Duodenal mucosa (tissue), 2 donors: ENCODE data around the gene NPAS1.
A peak's percentile ranks its signal among the peaks of the same experiment; 100 is the strongest.

Source experiments
- H3K27ac ChIP-seq: one replicate; pipeline ENCODE4 v1.7.0; 2013; ENCODE audit warnings: low read depth, low read length
- H3K27me3 ChIP-seq, 2 donors: one replicate each; pipeline ENCODE4 v1.7.0; 2013; ENCODE audit warnings: low read length in 2 of 2, control low read depth in 1 of 2; ENCODE audit not compliant: insufficient read depth in 2 of 2, control insufficient read depth in 1 of 2
- H3K36me3 ChIP-seq, 2 donors: one replicate each; pipeline ENCODE4 v1.7.0; 2013; ENCODE audit warnings: low read length in 2 of 2, control low read depth in 1 of 2; ENCODE audit not compliant: insufficient read depth in 2 of 2, control insufficient read depth in 1 of 2
- H3K4me1 ChIP-seq, 2 donors: one replicate each; pipeline ENCODE4 v1.7.0; 2013; ENCODE audit warnings: low read length in 2 of 2, control low read depth in 1 of 2; ENCODE audit not compliant: insufficient read depth in 2 of 2, control insufficient read depth in 1 of 2
- H3K4me3 ChIP-seq, 2 donors: one replicate each; pipeline ENCODE4 v1.7.0; 2013; ENCODE audit warnings: low read length in 2 of 2, low read depth in 1 of 2
- H3K9ac ChIP-seq, 2 donors: one replicate each; pipeline ENCODE4 v1.7.0; 2013; ENCODE audit warnings: low read length in 2 of 2, low read depth in 1 of 2
- H3K9me3 ChIP-seq, 2 donors: one replicate each; pipeline ENCODE4 v1.7.0; 2013; ENCODE audit warnings: low read length in 2 of 2, control low read depth in 1 of 2; ENCODE audit not compliant: control insufficient read depth in 1 of 2

NPAS1 gene

GRCh38 chr19:47019431-47020041 is at the start of gene NPAS1:
TSS of gene NPAS1 (plus strand) at chr19:47019837. CDS start at chr19:47021048, 1,211 bp downstream.
- Histone ChIP-seq H3K27me3 (peaks cover 39 to 51% of the 10 kb centered on the region in 2 donors), H3K4me1 (peaks cover 4% of the 10 kb centered on the region in 2 donors), H3K27ac (no peak within 1 kb of the TSS), H3K9ac (no peak within 1 kb of the TSS), H3K9me3 (no peaks in the 10 kb centered on the region), H3K36me3 (no peaks in the 10 kb centered on the region), H3K4me3 (no peak within 1 kb of the TSS)

GRCh38 chr19:46970815-46971214 is 48.8 kb upstream of the NPAS1 start:
- Histone ChIP-seq H3K4me3 (no peak overlapping the region), H3K27me3 (no peaks in the 10 kb centered on the region), H3K36me3 (peaks cover 6 to 12% of the 10 kb centered on the region in 2 donors), H3K27ac (no peak overlapping the region), H3K9me3 (no peaks in the 10 kb centered on the region), H3K4me1 (peaks cover 24 to 25% of the 10 kb centered on the region in 2 donors), H3K9ac (no peak overlapping the region)

- H3K27ac ChIP-seq: no peak overlapping the region
These were observed 47.3 kb upstream of the NPAS1 start for GRCh38 chr19:46972311-46972710.

GRCh38 chr19:46974181-46974580 is 45.5 kb upstream of the NPAS1 start:
- H3K4me1 ChIP-seq: peaks cover 27 to 30% of the 10 kb centered on the region in 2 donors

More at GRCh38 chr19:46972311-46972710, 47.3 kb upstream of the NPAS1 start:
- no peaks in the 10 kb centered on the region for H3K27me3 ChIP-seq
- H3K36me3 ChIP-seq: peaks cover 6 to 15% of the 10 kb centered on the region in 2 donors
- no peak overlapping the region for H3K9ac ChIP-seq
- no peaks in the 10 kb centered on the region for H3K9me3 ChIP-seq
- peaks cover 32% of the 10 kb centered on the region in 2 donors for H3K4me1 ChIP-seq
- no peak overlapping the region for H3K4me3 ChIP-seq

GRCh38 chr19:46975011-46975924 is 44.4 kb upstream of the NPAS1 start:
- H3K9me3 ChIP-seq: no peaks in the 10 kb centered on the region
- no peaks in the 10 kb centered on the region for H3K27me3 ChIP-seq
- peaks cover 27 to 30% of the 10 kb centered on the region in 2 donors for H3K4me1 ChIP-seq
- peaks cover 5% of the 10 kb centered on the region in 2 donors for H3K36me3 ChIP-seq
- H3K4me3 ChIP-seq: no peak overlapping the region
- H3K9ac ChIP-seq: no peak overlapping the region
- H3K27ac ChIP-seq: no peak overlapping the region

More at GRCh38 chr19:46974181-46974580, 45.5 kb upstream of the NPAS1 start:
- no peak overlapping the region for H3K27ac ChIP-seq
- H3K9ac ChIP-seq: no peak overlapping the region
- no peaks in the 10 kb centered on the region for H3K27me3 ChIP-seq
- peaks cover 6 to 15% of the 10 kb centered on the region in 2 donors for H3K36me3 ChIP-seq
- no peak overlapping the region for H3K4me3 ChIP-seq
- H3K9me3 ChIP-seq: no peaks in the 10 kb centered on the region

- no peak overlapping the region for H3K9ac ChIP-seq
- H3K4me1 ChIP-seq: peaks cover 27 to 30% of the 10 kb centered on the region in 2 donors
- no peaks in the 10 kb centered on the region for H3K9me3 ChIP-seq
- no peak overlapping the region for H3K4me3 ChIP-seq
- H3K27ac ChIP-seq: peak overlapping the region; percentile 3
- H3K27me3 ChIP-seq: no peaks in the 10 kb centered on the region
- H3K36me3 ChIP-seq: peaks cover 0 to 3% of the 10 kb centered on the region in 2 donors
These were observed 43.5 kb upstream of the NPAS1 start for GRCh38 chr19:46975925-46976782.

GRCh38 chr19:46976845-46977320 is 42.8 kb upstream of the NPAS1 start:
- Histone ChIP-seq H3K36me3 (peaks cover 0 to 3% of the 10 kb centered on the region in 2 donors), H3K9ac (no peak overlapping the region), H3K9me3 (no peaks in the 10 kb centered on the region), H3K4me3 (no peak overlapping the region), H3K4me1 (peaks cover 27 to 30% of the 10 kb centered on the region in 2 donors), H3K27ac (peak overlapping the region; percentile 3), H3K27me3 (no peaks in the 10 kb centered on the region)

GRCh38 chr19:46977548-46977947 is 42.1 kb upstream of the NPAS1 start:
- Histone ChIP-seq H3K9me3 (no peaks in the 10 kb centered on the region), H3K27me3 (no peaks in the 10 kb centered on the region), H3K4me3 (no peak overlapping the region), H3K36me3 (peaks cover 0 to 3% of the 10 kb centered on the region in 2 donors), H3K27ac (no peak overlapping the region), H3K9ac (no peak overlapping the region), H3K4me1 (peaks cover 27 to 30% of the 10 kb centered on the region in 2 donors)

- H3K4me3 ChIP-seq: no peak overlapping the region
- peaks cover 0 to 3% of the 10 kb centered on the region in 2 donors for H3K36me3 ChIP-seq
- H3K27me3 ChIP-seq: no peaks in the 10 kb centered on the region
- no peak overlapping the region for H3K9ac ChIP-seq
- H3K4me1 ChIP-seq: peaks cover 27 to 30% of the 10 kb centered on the region in 2 donors
- H3K27ac ChIP-seq: no peak overlapping the region
- H3K9me3 ChIP-seq: no peaks in the 10 kb centered on the region
These were observed 41.3 kb upstream of the NPAS1 start for GRCh38 chr19:46978171-46978869.
